Muscle layer of duodenum (tissue), 2 donors: ENCODE results near the gene CNST.
"Not testable (repeated sequence)": the region's sequence is repeated elsewhere in the genome, so short reads cannot be mapped to it uniquely, and the experiment has no call there.

Experiments
- H3K27ac ChIP-seq: one replicate; pipeline ENCODE4 v1.7.0; 2013; ENCODE audit warnings: mild to moderate bottlenecking, low read length
- H3K27me3 ChIP-seq: one replicate; pipeline ENCODE4 v1.7.0; 2013; ENCODE audit warnings: low read depth, mild to moderate bottlenecking, control low read depth, low read length
- H3K36me3 ChIP-seq, 2 donors: one replicate each; pipeline ENCODE4 v1.7.0; 2013; ENCODE audit warnings: low read length in 2 of 2, control low read depth in 1 of 2, mild to moderate bottlenecking in 1 of 2; ENCODE audit not compliant: insufficient read depth in 2 of 2, control insufficient read depth in 1 of 2
- H3K4me1 ChIP-seq, 2 donors: one replicate each; pipeline ENCODE4 v1.7.0; 2013; ENCODE audit warnings: low read length in 2 of 2, mild to moderate bottlenecking in 2 of 2, control low read depth in 1 of 2, moderate library complexity in 1 of 2; ENCODE audit not compliant: insufficient read depth in 2 of 2, control insufficient read depth in 1 of 2
- H3K4me3 ChIP-seq, 2 donors: one replicate each; pipeline ENCODE4 v1.7.0; 2013; ENCODE audit warnings: low read length in 2 of 2, low read depth in 1 of 2, mild to moderate bottlenecking in 1 of 2
- H3K9me3 ChIP-seq, 2 donors: one replicate each; pipeline ENCODE4 v1.7.0; 2013; ENCODE audit warnings: low read length in 2 of 2, control low read depth in 1 of 2, mild to moderate bottlenecking in 1 of 2; ENCODE audit not compliant: control insufficient read depth in 1 of 2
- donor health status: healthy.

The CNST gene

DNA sequence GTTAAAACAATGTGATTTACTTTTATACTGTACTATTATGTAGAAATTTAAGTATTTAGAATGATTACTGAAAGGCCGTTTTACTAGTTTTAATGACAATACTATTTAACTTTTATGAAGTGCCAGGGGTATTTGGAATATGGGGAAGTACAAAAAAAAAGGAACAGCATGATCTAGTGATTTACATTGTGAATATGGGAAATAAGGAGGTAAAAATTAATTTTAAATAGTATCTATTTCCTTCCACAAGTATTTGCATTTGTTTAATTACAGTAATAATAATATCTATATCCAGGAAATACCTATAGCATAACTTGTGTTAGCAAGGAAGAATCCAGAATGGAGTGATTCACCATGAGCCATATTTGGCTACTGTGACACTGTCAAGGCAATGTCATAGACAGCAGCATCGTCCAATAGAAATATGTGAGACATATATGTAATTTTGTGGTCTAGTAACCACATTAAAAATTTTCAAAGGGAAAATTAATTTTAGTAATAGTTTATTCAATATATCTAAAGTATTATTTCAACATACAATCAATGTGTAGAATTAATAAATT is 22.0 kb downstream of the CNST start:
- H3K4me1 ChIP-seq, result peaks cover 12 to 24% of the 10 kb centered on the region in 2 donors
- no peak overlapping the region for H3K27ac ChIP-seq
- H3K9me3 ChIP-seq, result no peaks in the 10 kb centered on the region
- no peak overlapping the region for H3K4me3 ChIP-seq
- H3K27me3 ChIP-seq, result no peaks in the 10 kb centered on the region
- H3K36me3 ChIP-seq, result peaks cover 6 to 11% of the 10 kb centered on the region in 2 donors

DNA sequence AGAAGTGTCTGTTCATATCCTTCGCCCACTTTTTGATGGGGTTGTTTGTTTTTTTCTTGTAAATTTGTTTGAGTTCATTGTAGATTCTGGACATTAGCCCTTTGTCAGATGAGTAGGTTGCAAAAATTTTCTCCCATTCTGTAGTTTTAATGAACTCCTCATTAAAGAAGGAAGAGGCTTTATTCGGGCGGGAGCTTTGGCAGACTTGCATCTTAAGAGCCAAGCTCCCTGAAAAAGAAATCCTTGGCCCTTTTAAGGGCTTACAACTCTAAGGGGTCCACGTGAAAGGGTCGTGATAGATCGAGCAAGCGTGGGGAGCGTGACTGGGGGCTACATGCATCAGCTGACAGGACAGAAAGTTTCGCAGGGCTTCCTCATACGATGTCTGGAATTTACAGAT is 23.7 kb downstream of the CNST start:
- H3K27ac ChIP-seq, H3K27me3 ChIP-seq, H3K4me3 ChIP-seq, H3K9me3 ChIP-seq: not testable (repeated sequence)
- Histone ChIP-seq H3K36me3 (peaks cover 6 to 11% of the 10 kb centered on the region in 2 donors), H3K4me1 (peaks cover 7 to 13% of the 10 kb centered on the region in 2 donors)

DNA sequence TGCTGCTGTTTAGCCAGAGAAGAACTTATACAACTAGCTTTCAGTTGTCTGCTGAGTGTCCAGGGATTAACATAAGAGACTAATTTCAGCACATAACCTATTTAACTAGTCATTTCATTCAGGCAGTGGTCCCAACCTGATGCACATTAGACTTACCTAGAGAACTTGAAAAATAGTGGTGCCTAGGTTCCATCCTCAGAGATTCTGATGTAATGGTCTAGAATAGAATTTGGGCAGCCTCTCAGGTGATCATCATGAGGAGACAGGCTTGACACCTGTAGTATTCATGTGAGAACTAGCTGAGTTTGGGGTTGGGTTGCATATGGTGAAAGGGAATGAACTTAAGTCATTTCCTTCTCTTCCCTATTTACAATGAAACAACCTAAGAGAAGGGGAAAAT is 24.8 kb downstream of the CNST start:
- no peak overlapping the region for H3K27ac ChIP-seq
- no peaks in the 10 kb centered on the region for H3K9me3 ChIP-seq
- H3K4me3 ChIP-seq, result no peak overlapping the region
- H3K36me3 ChIP-seq, result peaks cover 6 to 11% of the 10 kb centered on the region in 2 donors
- H3K27me3 ChIP-seq, result no peaks in the 10 kb centered on the region
- peaks cover 7 to 12% of the 10 kb centered on the region in 2 donors for H3K4me1 ChIP-seq

DNA sequence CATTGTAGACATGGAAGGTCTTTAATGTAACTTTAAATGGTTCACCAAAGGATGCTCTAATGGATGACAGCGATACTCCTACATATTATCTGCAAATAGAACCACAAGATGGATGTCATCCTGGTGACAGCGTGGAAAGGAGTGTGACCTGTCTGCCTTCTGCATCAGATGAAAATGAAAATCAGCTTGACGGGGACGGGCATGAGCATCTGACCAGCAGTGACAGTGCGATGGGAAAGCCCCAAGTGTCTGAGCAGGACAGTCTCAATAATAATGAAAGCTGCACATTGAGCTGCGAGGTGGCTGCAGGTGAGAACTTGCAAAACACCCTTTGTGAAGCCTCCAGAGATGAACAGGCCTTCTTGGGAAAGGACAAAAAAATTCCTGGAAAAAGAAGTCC is 25.2 kb downstream of the CNST start:
- H3K4me3 ChIP-seq, result no peak overlapping the region
- H3K27ac ChIP-seq, result no peak overlapping the region
- H3K27me3 ChIP-seq, result no peaks in the 10 kb centered on the region
- no peaks in the 10 kb centered on the region for H3K9me3 ChIP-seq
- peaks cover 6 to 11% of the 10 kb centered on the region in 2 donors for H3K36me3 ChIP-seq
- peaks cover 7 to 15% of the 10 kb centered on the region in 2 donors for H3K4me1 ChIP-seq

DNA sequence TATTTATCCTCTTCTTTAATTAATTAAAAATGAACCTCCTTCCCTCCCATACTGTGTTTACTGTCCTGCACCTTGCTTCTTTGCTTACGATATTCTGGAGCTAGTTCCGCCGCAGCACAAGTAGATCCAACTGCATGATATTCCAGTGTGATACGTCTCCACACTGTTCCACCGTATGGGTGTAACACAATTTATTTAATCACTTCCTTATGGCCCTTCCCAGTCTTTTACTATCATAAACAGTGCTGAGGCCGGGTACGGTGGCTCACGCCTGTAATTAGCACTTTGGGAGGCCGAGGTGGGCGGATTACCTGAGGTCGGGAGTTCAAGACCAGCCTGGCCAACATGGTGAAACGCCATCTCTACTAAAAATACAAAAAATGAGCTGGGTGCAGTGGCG is 25.7 kb downstream of the CNST start:
- Histone ChIP-seq H3K27ac (no peak overlapping the region), H3K4me1 (peaks cover 7 to 19% of the 10 kb centered on the region in 2 donors), H3K36me3 (peaks cover 6 to 11% of the 10 kb centered on the region in 2 donors), H3K4me3 (no peak overlapping the region), H3K9me3 (no peaks in the 10 kb centered on the region), H3K27me3 (no peaks in the 10 kb centered on the region)

DNA sequence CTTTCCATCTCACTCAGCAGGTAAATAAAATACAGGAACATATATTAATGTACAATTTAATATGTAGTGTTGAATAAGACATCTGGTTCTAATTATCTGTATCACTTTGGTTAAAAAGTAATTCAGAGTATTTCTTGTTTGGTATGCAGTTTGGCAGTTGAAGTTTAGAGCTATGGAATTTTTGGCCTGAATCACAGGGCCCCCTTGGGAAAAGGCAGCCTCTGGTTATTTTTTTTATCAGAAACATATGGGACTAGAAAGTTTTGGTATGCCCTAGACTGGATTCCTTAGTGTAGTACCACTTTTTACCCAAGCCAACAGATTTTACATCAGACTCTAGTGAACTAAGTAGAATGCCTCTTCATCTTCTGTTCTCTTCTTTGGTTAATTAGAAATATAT is 26.4 kb downstream of the CNST start:
- peaks cover 6% of the 10 kb centered on the region in 2 donors for H3K36me3 ChIP-seq
- H3K27ac ChIP-seq, result no peak overlapping the region

DNA sequence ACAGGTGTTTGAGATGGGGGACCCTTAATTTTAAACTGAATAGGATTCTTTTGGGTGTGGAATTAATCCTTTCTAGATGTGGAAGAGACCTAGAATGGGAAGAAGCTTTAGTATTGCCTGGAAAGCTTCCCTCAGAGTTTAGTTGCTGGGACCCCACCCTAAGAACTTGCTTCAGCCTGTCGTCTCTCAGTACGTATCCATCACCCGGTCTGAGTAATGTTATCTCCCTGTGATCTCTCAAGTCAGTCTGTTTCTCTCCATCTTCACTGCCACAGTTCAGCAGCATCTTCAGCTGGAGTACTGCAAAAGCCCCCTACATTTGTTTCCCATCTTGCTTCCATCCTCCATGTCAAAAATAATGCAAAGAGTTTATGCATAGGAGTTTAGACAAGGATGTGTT is 28.9 kb downstream of the CNST start:
- peaks cover 6% of the 10 kb centered on the region in 2 donors for H3K36me3 ChIP-seq
- H3K4me1 ChIP-seq, result peaks cover 12 to 39% of the 10 kb centered on the region in 2 donors
- H3K27ac ChIP-seq, result no peak overlapping the region

More for the DNA sequence above, 26.4 kb downstream of the CNST start:
- H3K9me3 ChIP-seq, result no peaks in the 10 kb centered on the region
- no peak overlapping the region for H3K4me3 ChIP-seq
- H3K4me1 ChIP-seq, result peaks cover 5 to 25% of the 10 kb centered on the region in 2 donors
- H3K27me3 ChIP-seq, result no peaks in the 10 kb centered on the region

DNA sequence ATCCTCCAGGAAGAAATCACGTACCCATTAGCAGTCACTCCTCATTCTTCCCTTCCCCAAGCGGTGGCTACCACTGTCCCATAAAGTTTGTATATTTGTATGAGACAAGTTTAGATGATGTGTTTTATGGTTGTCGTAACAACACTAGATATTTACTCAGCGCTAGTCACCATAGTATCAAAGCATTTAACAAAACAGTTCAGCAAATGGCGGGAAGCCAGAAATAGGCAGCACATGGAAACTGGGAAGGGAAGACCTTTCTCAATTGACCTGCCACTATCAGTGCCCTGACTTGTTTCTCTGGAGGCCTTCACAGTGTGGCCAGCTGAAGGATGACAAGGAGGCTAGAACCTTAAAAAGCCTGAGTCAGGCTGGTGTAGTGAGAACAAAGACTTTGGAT is 31.1 kb downstream of the CNST start:
- Histone ChIP-seq H3K9me3 (no peaks in the 10 kb centered on the region), H3K4me3 (no peak overlapping the region), H3K4me1 (peaks cover 12 to 41% of the 10 kb centered on the region in 2 donors), H3K36me3 (no peaks in the 10 kb centered on the region), H3K27me3 (no peaks in the 10 kb centered on the region), H3K27ac (peak overlapping the region; percentile 53)

More for the DNA sequence above, 28.9 kb downstream of the CNST start:
- no peaks in the 10 kb centered on the region for H3K27me3 ChIP-seq
- H3K9me3 ChIP-seq, result no peaks in the 10 kb centered on the region
- no peak overlapping the region for H3K4me3 ChIP-seq

DNA sequence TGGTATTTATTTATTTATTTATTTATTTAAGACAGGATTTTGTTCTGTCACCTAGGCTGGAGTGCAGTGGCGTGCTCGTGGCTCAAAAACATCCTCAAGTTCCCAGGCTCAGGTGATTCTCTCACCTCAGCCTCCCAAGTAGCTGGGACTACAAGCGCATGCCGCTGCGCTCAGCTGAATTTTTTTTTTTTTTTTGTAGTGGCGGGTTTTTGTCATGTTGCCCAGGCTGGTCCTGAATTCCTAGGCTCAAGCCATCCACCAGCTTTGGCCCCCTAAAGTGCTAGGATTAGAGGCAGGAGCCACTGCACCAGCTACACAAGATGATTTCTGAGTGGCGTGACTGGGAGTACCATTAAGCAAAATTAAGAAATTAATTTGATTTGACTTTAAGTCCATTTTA is 31.7 kb downstream of the CNST start:
- Histone ChIP-seq H3K27ac (peak overlapping the region; percentile 53), H3K27me3 (no peaks in the 10 kb centered on the region), H3K9me3 (no peaks in the 10 kb centered on the region), H3K4me1 (peaks cover 12 to 43% of the 10 kb centered on the region in 2 donors), H3K36me3 (no peaks in the 10 kb centered on the region), H3K4me3 (no peak overlapping the region)

DNA sequence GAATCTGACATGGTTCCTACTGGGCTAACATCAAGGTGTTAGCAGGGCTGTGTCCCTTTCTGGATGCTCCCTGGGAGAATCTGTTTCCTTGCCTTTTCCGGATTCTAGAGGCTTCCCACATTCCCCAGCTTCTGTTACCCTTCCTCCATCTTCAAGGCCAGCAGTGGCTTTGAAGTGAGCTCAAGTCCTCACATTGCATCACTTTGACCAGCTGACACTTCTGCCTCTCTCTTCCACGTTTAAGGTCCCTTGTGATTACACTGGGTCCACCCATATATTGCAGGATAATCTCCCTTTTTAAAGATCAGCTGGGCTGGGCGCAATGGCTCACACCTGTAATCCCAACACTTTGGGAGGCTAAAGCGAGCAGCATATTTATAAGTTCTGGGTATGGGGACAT is 33.1 kb downstream of the CNST start:
- H3K36me3 ChIP-seq, result no peaks in the 10 kb centered on the region
- H3K27me3 ChIP-seq, result no peaks in the 10 kb centered on the region
- H3K4me3 ChIP-seq, result no peak overlapping the region
- H3K9me3 ChIP-seq, result no peaks in the 10 kb centered on the region
- H3K4me1 ChIP-seq, result peaks cover 12 to 39% of the 10 kb centered on the region in 2 donors
- H3K27ac ChIP-seq, result no peak overlapping the region

DNA sequence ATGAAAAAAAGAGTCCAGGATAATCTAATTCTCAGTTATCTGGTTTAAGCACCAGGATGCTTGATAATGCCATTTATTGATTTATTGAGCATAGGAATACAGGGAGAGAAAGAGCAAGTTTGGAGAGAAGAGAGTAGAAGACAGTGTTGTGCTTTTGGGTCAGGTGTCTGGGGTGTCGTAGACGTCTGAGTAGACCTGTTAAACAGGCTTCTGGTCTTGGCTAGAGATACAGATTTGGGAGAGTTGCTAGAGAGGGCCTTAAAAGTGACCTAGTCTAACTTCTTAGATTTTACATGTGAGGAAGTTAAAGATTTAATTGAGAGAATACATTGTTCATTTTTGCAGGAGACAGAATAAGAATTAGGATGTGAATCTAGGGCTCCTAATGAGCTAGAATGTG is 34.3 kb downstream of the CNST start:
- Histone ChIP-seq H3K27ac (no peak overlapping the region), H3K4me3 (no peak overlapping the region), H3K9me3 (no peaks in the 10 kb centered on the region), H3K4me1 (peaks cover 12 to 33% of the 10 kb centered on the region in 2 donors), H3K36me3 (no peaks in the 10 kb centered on the region), H3K27me3 (no peaks in the 10 kb centered on the region)

DNA sequence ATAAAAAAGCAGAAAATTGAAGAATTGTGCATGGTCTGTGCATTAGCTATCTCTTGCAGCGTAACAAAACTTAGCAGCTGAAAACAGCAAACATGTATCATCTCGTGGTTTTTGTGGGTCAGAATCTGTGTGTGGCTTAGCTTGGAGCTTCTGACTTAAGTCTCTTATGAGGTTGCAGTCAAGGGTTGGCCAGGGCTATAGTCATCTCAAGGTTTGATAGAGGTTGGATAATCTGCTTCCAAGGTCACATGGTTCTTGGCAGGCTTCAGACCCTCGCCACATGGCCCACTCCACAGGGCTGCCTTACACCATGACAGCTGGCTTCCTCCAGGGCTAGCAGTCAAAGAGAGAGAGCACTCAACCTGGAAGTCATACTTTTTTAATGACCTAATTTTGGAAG is 35.9 kb downstream of the CNST start:
- Histone ChIP-seq H3K9me3 (no peaks in the 10 kb centered on the region), H3K27me3 (no peaks in the 10 kb centered on the region), H3K4me1 (peaks cover 12 to 22% of the 10 kb centered on the region in 2 donors), H3K27ac (no peak overlapping the region), H3K4me3 (no peak overlapping the region), H3K36me3 (no peaks in the 10 kb centered on the region)
